GM19395 (cell line): ENCODE results near the gene BTN2A1.
"Not testable (repeated sequence)": the region's sequence is repeated elsewhere in the genome, so short reads cannot be mapped to it uniquely, and the experiment has no call there.

Source experiments
- ATAC-seq: cut with Tn5 transposase; IDR thresholded peaks from one replicate; pipeline ENCODE4 v1.9.1; 2021; ENCODE audit warnings: mild to moderate bottlenecking, moderate library complexity; ENCODE audit not compliant: unreplicated experiment

BTN2A1 gene

DNA sequence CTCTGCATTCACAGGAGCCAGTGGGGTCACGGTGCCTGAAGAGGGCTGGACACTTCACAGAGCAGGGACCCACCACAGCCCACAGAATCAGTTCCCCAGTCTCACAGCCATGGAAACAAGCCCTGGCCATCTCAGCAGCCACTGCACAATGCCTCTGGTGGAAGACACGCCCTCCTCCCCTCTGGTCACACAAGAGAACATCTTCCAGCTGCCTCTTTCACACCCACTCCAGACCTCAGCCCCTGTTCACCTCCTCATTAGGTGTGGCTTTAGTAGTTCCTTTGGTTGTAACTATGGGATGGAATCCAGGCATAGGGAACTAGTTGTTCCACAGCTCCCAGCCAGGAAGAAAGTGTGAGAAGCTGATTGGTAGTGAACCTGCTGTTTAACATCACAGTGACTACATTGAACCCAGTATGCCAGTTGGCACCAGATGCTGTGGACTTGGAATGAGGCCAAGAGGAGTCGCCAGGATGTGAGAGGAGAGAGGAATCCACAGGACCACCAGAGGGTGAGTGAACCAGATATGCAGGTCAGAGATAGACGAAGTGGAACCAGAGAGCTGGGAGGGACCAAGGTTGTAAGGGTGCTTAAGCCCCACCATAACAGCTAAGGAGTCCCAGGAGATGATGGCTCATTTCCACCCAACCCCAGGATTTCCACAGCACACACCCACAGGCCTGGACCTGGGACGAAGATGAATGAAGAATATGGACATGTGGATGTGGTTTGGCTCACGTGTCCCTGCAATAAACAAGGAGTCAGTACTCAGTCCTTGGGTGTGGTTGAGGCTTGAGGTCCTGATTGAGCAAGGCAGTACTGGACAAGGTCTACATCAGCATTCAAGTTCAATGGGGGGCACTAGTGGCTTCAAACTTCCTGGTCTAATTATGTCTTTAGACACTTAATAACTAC lies 26.2 kb upstream of the BTN2A1 start:
- ATAC-seq, result no peak

- no peak for ATAC-seq
These were observed 25.0 kb upstream of the BTN2A1 start for GRCh38 chr6:26432627-26433201.

DNA sequence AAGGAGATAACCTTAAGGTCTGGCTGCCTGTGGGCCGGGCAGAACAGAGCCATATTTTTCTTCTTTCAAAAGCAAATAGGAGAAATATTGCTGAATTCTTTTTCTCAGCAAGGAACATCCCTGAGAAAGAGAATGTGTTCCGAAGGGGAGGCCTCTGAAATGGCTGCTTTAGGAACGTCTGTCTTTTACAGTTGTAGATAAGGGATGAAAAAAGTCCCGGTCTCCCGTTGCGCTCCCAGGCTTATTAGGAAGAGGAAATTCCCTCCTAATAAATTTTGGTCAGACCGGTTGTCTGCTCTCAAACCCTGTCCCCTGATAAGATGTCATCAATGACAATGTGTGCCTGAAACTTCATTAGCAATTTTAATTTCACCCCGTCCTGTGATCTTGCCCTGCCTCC lies 24.1 kb upstream of the BTN2A1 start:
- not testable (repeated sequence) for ATAC-seq

DNA sequence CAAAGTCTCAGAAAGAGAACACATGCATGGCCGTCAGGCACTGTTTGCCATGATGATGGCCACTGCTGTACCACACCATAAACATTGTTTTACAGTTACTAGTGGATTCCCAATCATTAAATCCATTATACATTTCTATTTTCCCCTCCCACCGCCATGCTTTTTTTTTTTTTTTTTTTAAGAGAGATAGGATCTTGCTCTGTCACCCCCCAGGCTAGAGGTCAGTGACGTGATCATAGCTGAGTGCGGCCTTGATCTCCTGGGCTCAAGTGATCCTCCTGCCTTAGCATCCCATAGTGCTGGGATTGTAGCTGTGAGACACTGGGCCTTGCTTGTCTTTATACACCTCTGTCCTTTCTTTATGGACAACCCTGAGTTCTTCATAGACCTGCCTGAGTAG lies 21.7 kb upstream of the BTN2A1 start:
- ATAC-seq, result no peak

GRCh38 chr6:26437550-26437949 lies 20.2 kb upstream of the BTN2A1 start:
- no peak for ATAC-seq

DNA sequence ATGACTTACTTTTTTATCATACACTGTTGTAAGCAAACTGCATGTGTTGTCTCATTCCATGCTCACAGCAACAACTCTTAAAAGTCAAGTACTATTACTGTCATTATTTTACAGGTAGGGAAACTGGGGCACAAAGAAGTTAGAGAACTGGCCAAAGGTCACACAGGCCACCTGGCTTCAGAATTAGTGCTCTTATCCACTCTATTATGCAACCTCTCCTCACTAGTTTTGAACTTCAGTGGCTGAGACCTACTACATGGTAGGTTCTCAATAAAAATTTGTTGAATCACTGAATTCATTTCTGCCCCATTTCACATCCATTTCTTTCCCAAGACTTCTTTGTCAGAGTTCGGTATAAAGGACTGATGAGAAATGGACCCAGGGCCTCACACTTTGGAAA lies 19.8 kb upstream of the BTN2A1 start:
- ATAC-seq, result no peak

DNA sequence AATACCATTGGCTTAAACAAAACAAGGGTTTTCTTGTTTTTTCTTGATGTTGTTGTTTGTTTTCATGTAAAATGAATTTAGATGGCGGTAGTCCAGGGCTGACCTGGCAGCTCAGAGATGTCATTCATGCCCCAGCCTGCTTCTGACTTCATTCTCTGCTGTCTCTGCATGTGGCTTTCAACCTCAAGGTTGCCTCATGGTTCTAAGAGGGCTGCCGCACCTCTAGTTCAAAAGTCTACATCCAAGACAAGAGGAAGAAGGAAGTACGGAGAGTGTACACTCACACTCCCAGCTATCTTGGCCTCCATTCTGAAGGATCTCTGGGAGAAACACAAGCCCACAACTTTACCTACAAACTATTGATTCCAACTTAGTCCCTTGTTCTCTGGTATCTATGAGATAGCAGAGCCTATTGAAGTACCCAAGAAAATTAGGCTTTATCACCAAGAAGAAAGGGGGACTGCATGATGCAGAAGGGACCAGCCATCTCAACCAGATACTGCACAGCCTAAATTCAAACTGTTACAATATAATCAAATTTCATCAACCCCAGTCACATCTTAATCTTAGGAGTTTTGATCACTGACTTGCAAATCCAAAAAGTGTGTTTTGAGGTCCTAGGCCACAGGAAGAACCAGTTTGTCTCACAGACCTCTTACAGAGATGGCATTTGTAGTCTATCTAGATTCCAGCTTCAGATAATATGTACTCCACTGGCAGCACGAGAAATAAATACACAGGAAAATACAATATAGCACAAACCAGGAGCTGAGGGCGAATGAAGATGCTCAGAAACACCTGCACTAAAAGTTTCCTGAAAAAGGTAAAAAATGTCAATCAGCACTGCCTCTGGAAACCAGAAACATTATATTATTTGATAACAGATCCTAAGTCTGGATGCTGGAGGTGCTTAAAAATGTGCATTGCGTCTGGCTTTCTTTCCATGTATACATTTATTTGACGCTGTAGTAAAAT lies 18.3 kb upstream of the BTN2A1 start:
- no peak for ATAC-seq

DNA sequence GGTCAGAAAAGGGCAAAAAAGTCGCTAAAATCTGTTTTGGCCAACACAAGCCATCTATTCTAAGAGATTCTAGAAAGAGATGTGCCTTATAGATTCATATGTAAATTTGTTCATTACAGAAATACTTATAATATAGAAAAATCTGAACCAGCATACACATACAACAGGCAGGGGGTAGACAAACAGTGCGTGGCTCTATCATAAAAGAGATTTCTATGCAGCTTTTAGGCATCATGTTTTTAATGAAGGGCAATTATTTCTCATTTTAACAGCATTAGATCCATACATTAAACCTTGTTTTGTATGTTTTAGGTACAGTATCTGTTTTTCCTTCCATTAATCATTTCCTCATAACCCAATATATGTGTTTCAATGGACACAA lies 16.8 kb upstream of the BTN2A1 start:
- no peak for ATAC-seq

- no peak for ATAC-seq
These were observed 15.8 kb upstream of the BTN2A1 start for GRCh38 chr6:26441977-26442376.

- peak; percentile 92 for ATAC-seq
These were observed 11.7 kb upstream of the BTN2A1 start for GRCh38 chr6:26445934-26446667.

DNA sequence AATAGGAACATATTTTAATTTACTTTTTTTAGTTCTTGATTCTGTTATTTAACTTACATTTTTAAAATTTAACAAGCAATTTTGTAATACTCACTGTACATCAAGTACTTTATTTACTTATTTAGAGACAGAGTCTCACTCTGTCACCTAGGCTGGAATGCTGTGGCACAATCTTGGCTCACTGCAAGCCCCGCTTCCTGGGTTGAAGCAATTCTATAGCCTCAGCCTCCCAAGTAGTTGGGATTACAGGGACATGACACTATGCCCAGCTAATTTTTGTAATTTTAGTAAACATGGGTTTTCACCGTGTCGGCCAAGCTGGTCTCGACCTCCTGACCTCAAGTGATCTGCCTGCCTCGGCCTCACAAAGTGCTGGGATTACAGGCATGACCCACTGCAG lies 10.5 kb upstream of the BTN2A1 start:
- no peak for ATAC-seq

GRCh38 chr6:26450240-26450639 lies 7.5 kb upstream of the BTN2A1 start:
- ATAC-seq, result no peak

- no peak for ATAC-seq
These were observed 5.0 kb upstream of the BTN2A1 start for GRCh38 chr6:26452631-26453235.

DNA sequence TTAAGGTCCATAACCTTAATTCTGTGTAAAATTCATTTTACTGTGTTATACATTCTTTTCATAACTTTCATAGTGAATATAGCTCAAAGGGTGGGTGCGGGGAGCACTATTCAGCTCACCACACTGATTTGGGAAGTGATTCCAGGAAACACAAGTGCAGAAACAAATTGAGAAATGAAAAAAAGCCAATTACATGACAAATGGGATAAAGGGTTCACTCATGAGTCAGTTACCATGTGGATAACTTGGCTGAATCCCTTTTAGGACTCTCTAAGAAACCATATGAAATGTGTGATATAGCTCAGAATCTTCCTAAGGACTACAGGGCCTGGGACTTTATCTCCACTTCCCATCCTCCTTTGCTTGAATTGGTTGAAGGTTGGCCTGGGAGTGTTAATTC lies 3.1 kb upstream of the BTN2A1 start:
- ATAC-seq, result no peak

DNA sequence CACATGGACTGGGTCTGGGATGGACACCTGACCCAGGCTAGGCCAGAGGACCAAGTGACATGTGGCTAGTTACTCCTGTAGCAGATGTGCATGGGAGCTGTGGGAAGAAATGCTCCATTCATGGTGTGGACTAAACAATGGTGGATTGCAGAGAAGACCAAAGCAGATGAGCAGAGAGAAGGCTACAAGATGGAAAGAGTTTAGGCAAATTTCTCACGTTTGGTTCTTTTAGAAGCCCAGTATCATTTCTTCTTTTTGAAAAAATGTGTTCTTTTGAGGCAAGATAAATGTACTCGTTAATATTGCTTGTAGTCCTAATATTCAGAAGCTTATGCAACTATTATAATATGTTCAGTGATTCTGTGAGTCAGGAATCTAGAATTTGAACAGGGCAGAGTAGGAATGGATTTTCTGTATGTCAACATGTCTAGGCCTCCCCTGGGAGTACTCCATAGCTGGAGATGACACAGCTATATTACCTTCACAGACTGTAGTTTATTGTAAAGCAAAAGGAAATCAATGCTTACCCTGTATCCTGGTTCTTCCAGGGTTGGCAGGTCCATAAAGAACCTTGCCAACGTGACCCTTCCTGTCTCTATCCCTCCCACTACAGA lies 2.3 kb upstream of the BTN2A1 start:
- ATAC-seq, result no peak

GRCh38 chr6:26457264-26457805 lies 420 bp upstream of the BTN2A1 start:
- peak; percentile 34 for ATAC-seq

DNA sequence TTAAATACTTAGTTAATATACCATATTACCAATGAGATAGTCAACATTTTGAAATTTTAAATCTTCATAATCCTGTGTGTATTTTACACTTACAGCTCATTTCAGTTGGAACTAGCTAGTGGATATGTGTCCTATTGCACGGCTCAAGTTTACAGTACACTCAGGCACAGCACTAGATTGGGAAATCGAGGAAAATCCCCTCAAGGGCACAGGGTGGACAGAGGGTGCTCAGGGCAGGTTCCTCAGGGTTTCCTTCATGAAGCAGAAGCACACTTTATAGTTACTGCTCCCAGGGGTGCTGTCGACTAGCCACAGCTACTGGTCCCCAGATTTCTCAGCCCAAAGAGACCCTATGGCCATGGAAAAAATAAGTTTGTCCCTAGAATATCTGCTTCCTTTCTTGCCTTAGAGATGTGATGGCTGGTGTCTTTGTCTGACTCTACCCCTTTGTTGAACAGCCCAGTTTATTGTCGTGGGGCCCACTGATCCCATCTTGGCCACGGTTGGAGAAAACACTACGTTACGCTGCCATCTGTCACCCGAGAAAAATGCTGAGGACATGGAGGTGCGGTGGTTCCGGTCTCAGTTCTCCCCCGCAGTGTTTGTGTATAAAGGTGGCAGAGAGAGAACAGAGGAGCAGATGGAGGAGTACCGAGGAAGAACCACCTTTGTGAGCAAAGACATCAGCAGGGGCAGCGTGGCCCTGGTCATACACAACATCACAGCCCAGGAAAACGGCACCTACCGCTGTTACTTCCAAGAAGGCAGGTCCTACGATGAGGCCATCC lies 1.5 kb downstream of the BTN2A1 start:
- no peak for ATAC-seq

DNA sequence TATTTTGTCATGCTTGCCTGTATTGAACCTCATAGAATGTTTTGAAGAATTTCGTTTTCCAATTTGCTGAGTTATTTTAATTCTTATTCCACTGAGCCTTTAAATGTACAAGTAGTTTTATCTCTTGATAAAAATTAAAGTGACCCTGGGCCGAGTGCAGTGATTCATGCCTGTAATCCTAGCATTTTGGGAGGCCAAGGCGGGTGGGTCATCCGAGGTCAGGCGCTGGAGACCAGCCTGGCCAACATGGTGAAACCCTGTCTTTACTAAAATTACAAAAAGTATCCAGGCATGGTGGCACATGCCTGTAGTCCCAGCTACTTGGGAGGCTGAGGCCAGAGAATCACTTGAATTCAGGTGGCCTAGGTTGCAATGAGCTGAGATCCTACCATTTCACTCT lies 3.6 kb downstream of the BTN2A1 start:
- ATAC-seq, result not testable (repeated sequence)

DNA sequence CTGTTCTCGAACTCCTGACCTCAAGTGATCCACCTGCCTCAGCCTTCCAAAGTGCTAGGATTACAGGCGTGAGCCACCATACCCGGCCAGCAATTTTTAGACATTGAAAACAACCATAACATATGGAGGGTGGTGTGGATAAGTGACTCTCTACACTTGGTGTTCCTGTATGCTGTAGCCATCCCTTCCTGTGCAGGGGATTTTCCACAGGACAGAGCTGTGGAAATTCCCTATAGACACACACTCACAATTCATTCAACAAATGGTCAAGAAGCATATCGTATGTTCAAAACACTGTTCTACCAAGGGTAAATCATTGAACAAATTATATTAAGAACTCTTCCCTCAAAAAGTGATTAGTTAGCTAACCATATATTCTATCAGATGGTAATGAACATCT lies 6.3 kb downstream of the BTN2A1 start:
- no peak for ATAC-seq
